ENCODE results near the gene RGS9.

- no peak for TF ChIP-seq CTCF (conservative IDR thresholded peaks at IDR 0.05 in 1 of 2, IDR thresholded peaks at IDR 0.05 in 1 of 2; ENCODE audit: extremely low read depth in 1 of 2, insufficient read depth in 1 of 2, low read depth in 1 of 2, low read length in 2 of 2)
- no peak for TF ChIP-seq EZH2 (IDR thresholded peaks at IDR 0.05; ENCODE audit: borderline replicate concordance, low read length)
Measured at GRCh38 chr17:65121916-65122806, 15.0 kb upstream of the RGS9 start.
